Fibroblast of skin of right quadriceps (primary cell): Measurements from ENCODE around the gene HOXA13.
A peak's percentile ranks its signal among the peaks of the same experiment; 100 is the strongest.

Experiments used
- DNase-seq: peaks from one replicate; pipeline ENCODE4 v3.0.0-alpha.2; 2013

The HOXA13 gene

GRCh38 chr7:27191833-27192545 lies 7.9 kb downstream of the HOXA13 start:
- DNase-seq = no peak

- no peak for DNase-seq
Observed at GRCh38 chr7:27191161-27191731, 8.6 kb downstream of the HOXA13 start.

- DNase-seq = no peak
Observed at GRCh38 chr7:27189997-27190748, 9.7 kb downstream of the HOXA13 start.

GRCh38 chr7:27189295-27189996 lies 10.4 kb downstream of the HOXA13 start:
- no peak for DNase-seq

DNA sequence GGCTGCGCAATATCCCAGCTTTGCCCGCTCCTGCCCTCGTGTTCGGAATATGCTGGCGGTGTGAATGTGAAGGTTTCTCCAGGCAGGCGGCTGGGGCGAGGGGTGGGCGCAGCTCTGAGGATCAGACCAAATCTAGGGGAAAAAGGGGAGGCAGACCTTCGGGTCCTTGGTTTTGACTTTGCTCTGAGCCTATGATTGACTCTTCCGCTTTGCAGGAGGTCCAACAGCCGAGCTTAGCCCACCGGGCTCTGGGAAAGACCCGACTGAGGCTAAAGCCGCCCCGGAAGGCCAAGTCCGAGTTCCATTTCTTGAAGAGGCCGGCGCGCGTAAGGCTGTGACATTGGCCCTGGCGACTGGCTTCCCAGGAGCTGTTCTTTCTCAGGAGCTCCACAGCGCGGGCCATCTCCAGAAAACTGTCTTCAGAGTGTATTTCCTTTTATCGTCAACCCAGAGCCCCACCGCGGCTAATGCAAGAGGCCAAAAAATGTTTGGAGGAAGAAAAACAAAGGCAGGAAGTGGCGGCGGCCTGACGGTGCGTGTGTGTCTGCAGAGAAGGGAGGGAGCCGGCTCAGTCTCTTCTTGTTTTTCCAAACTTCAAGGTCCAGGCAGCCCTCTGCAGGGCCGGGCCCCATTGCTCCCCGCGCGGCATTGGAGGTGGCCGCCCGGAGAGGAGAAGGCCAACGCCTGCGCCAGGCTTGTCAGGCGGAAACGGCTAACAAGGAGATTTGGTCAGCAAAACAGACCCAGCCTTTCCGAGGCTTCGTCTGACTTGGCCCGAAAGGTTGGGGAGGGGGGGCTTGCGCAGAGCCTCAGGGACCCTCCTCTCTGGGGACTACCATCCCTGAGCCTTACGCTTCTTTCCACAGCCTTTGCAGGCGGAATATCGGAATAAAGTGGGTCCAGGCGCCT lies 11.3 kb downstream of the HOXA13 start:
- DNase-seq = peak; percentile 28

GRCh38 chr7:27187475-27188385 lies 12.2 kb downstream of the HOXA13 start:
- no peak for DNase-seq

DNA sequence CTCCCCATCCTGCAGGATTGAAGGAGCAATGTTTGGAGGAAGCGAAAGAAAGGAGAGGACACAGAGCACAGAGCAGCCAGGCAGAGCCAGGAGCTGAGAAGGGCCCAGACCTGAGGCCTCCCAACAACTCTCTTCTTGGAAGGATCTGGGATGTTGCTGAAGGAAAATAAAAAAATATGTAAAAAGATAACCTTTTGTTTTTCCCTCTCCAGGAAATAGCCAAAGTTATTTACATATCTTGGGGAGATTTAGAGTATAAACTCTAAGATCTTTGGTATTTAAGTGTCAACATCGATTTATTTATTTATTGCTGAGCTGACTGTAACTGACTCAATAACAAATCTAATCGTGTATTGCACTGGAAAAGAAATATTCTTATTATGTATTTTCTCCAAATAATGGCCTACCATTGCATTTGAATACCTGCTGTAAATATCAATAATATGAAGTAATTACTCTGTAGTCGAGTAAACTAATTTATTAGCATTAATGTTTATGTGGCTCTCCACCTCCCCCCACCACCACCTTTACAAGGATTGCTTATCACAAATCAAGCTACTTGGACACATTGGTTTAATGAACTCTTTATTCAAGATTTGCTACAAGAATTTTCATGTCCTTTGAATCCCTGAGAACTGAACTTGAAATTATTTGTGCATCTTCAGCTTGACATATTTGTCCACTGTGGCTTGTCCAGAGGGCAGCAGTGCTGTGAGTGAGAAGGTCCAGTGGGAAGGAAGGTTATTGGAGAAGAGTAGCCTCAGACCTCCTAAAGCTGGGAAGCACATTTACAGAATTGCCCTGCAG lies 13.0 kb downstream of the HOXA13 start:
- no peak for DNase-seq

GRCh38 chr7:27185854-27186667 lies 13.8 kb downstream of the HOXA13 start:
- no peak for DNase-seq

DNA sequence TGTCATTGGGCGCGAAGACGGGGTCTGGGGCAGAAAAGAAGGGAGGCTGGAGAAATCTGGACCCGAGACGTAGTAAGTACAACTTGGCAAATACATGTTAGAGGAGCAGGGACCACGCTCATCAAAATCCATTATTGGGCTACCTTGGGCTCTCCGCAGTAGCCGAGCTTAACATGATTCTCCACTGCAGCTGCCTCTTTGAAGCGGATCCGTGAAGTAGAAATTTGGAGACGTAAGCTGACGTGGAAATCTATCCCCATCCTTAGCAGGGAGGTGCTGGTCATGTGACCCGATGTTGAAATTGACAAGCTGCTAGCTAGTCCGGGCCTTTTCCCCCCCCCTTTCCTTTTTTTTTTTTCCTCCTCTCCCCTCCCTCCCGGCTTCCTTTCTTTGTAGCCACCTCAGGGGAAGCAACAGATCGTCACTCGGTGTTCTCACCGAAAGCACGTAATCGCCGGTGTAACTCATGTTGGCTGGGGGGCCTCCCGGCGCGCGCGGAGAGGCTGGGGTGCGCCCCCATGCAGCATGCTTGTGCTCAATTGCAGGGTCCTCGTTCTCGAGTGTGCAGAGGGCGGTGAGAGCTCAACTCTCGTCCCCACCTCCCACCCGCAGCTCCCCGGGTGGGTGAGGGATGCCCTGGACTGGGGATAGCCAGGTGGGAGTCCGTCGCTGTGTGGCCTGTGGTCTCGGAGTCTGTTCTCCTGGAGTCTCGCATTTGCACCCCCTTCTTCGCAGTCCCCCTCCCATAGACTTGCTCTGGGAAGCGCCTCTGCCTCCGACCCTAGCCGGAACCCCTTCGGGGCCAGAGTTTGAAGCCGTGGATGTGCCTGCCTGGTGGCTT lies 14.7 kb downstream of the HOXA13 start, which contains the start of gene HOXA11:
HOXA11 (minus strand) TSS at position 220 of the 841 bp plus-strand sequence; CDS start at position 132, 88 bp downstream.
- peak; percentile 94 for DNase-seq

GRCh38 chr7:27184337-27185012 lies 15.4 kb downstream of the HOXA13 start:
- peak; percentile 40 for DNase-seq

GRCh38 chr7:27183682-27184336 lies 16.1 kb downstream of the HOXA13 start:
- DNase-seq = peak; percentile 39

DNA sequence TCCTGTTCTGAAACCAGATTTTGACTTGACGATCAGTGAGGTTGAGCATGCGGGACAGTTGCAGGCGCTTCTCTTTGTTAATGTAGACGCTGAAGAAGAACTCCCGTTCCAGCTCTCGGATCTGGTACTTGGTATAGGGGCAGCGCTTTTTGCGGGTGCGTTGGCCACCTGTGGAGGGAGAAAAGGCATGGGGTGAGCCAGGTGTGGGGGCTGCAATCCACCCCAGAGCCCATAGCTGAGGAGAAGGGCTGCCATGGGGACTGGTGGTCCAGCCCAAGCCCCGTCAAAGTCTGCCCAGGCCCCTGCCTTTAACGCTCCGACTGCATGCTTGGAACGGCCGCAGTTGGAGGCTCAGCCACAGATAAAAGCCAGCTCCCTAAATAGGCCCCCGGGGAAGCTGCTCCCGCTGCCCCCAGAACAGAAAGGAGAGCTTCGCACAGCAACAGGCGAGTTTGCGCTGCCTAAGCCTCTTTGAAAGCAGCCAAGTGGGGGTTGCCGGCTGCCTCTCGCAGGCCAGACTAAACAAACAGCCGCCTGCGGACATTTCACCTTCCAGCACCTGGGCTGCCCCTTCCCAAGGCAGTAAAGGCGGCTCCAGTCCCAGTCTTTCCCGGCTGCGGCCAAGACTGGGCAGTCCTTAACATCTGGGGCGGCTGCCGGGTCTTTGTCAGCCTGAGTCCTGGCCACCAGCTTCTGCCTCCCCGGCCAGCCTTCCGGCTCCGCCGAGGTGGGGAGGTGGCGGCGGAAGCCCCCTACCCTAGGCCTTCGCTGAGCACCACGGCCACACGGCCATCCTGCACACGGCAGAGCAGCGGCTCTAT lies 16.8 kb downstream of the HOXA13 start:
- peak; percentile 27 for DNase-seq

DNA sequence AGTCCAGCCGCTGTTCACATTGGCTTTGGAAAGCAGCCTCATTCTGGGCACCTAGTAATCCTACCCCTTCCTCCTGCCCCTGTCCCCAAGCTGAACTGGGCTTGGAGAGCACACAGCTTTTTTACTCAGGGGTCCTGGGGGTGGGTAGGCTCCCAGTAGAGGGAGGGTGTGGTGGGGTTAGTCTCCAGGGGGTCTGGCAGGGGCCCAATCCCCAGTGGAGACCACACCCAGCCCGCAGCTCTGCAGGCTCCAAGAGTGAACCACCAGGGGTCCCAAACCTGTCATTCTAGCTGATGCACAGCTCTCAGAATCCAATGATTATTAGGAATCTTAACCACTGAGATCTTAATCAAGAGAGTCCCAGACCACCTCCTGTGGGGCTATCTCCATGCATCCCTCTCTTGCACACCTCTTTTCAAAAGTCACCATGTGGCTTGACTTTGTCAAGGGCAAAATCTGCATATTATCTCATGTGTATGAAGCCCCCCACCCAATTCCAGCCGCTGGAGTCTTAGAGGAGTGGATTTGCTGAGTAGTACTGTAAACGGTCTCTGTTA lies 17.5 kb downstream of the HOXA13 start:
- DNase-seq = peak; percentile 60

- no peak for DNase-seq
Observed at GRCh38 chr7:27181795-27182275, 18.1 kb downstream of the HOXA13 start.
